ENCODE measurements around the gene CRYZL1.
A peak's percentile ranks its signal among the peaks of the same experiment; 100 is the strongest.
"Not testable (repeated sequence)": the region's sequence is repeated elsewhere in the genome, so short reads cannot be mapped to it uniquely, and the experiment has no call there.

Gene CRYZL1

DNA sequence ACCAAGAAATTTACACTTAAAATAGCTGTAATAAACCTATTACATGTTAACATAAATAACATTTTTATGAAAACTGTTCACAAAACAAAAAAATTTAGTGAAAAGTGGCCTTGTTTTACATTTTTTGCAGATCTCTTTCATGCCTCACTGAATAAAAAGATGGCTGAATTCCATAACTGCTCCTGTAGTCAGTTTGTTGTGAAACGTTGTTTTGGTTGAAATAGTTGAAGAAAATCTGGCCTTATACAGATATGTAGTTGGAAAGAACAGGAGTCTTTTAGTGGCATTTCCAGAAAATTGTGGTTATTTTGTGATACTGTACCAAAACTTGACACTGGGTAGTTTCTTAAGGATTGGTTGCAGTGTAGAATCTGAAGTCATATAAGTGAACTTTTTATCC lies 18.9 kb upstream of the CRYZL1 start:
- DNase-seq = no peak

- DNase-seq = no peak
These were observed 18.0 kb upstream of the CRYZL1 start for GRCh38 chr21:33659568-33659949.

- DNase-seq = no peak
These were observed 17.5 kb upstream of the CRYZL1 start for GRCh38 chr21:33658919-33659567.

DNA sequence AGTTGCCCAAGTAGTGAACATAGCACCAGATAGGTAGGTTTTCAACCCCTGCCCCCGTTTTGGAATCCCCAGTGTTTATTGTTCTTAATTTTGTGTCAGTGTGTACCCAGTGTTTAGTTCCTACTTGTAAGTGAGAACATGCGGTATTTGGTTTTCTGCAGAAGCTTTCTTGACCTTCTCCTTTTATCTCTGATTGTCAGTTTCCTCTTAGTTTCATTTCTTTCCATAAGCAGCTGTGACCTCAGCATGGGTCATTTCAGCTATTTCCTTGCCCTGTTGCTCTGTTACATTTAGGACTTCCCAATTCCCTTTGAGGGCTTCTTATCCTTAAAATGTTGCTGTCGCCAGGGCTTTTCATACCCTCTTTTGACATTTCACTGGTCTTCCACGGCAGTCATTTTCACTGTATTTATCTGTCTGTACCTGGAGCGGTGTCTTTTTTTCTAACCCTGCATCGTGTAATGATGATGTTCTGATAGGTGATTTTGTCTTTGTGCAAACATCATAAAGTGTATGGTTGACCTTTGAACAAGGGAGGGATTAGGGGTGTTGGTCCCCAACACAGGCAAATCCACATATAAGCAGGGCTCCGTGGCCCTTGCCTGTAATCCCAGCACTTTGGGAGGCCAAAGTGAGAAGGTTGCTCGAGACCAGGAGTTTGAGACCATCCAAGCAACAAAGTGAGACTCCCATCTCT lies 15.7 kb upstream of the CRYZL1 start:
- no peak for DNase-seq

GRCh38 chr21:33655588-33656221 lies 14.2 kb upstream of the CRYZL1 start:
- no peak for DNase-seq

- no peak for DNase-seq
These were observed 12.9 kb upstream of the CRYZL1 start for GRCh38 chr21:33654412-33654811.

GRCh38 chr21:33651965-33652680 lies 10.6 kb upstream of the CRYZL1 start:
- no peak for DNase-seq

DNA sequence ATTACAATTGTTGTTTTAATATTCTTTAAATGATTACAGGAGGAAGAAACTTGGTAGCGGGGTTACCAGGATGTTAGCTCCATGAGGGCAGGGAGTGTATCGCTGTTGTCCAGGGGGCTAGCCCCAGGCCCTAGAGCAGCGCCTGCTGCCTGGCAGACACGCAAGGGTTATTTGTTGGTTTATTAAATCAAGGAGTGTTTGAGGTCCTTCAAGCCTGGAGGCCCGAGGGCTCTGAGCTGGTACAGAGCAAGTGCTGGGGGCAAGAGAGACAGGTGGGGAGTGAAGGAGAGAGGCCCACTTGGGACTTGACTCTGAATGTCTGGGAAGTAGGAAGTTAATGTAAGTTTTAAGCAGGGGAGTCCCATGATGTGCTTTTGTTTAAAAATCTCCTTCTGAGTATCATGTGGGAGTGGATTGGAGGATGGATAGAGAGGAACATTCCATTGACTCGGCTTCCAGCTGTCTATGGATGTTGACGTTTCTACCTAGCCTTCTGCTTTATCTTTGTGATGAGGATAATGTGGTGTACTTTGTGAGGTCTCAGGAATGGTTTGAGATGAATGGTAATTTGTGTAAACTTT lies 9.5 kb upstream of the CRYZL1 start:
- no peak for DNase-seq

DNA sequence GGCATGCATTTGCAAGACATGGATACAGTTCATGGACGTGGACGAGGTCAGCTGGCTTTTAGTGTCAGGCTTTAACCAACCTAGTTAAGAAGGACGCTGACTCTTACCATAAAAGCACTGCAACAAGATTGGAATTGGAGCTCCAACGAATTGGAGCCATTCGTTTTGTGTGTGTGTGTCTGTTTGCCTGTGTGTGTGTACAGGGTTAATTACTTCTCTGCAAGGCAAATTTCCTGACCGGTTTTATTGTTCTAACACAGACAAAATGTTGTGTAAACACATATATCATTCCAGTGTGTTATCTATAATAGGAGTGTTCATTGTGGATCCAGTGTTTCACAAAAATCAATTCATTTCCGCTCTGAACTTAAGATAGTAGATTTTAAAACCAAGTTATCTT lies 8.7 kb upstream of the CRYZL1 start:
- DNase-seq = no peak

- no peak for DNase-seq
These were observed 7.0 kb upstream of the CRYZL1 start for GRCh38 chr21:33648555-33648954.

DNA sequence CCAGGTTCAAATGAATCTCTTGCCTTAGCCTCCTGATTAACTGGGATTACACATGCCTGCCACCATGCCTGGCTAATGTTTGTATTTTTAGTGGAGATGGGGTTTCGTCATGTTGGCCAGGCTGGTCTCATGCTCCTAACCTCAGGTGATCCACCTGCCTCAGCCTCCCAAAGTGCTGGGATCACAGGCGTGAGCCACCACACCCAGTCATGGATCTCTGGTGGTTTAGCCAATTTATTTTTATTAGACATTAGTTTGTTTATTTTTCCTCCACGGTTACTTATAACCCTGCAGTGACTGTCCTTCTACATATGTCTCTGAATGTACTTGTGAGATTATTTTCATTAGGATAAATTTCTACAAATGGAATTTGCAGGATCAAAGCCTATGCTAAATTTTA lies 6.0 kb upstream of the CRYZL1 start:
- DNase-seq = no peak

- no peak for DNase-seq
These were observed 4.2 kb upstream of the CRYZL1 start for GRCh38 chr21:33645730-33646129.

DNA sequence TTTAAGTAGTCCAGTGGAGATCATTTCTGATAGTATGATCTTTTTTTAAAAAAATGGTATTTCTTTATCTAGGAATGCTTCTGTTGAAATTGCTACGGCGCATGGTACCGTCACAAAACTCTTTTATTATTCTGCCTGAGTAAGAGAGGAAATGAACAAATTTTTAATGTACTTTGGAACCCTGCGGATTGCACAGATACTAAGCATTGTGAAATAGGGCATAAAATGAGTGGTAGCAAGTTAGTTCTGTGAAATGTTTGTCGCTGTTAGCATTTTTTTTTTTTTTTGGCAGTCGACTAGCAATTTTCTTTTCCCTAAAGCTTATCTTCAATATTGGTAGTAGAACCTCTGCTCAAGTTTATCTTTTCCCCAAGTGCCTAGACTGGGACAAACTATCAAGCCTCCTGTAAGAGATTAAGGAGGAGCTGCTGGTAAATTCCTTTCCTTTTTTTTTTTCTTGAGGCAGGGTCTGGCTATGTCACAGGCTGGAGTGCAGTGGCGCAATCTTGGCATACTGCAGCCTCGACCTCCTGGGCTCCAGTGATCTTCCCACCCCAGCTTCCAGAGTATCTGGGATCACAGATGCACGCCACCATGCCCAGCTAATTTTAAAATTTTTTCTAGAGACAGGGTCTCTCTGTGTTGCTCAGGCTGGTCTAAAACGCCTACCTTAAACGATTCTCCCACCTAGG lies 3.0 kb upstream of the CRYZL1 start:
- no peak for DNase-seq

DNA sequence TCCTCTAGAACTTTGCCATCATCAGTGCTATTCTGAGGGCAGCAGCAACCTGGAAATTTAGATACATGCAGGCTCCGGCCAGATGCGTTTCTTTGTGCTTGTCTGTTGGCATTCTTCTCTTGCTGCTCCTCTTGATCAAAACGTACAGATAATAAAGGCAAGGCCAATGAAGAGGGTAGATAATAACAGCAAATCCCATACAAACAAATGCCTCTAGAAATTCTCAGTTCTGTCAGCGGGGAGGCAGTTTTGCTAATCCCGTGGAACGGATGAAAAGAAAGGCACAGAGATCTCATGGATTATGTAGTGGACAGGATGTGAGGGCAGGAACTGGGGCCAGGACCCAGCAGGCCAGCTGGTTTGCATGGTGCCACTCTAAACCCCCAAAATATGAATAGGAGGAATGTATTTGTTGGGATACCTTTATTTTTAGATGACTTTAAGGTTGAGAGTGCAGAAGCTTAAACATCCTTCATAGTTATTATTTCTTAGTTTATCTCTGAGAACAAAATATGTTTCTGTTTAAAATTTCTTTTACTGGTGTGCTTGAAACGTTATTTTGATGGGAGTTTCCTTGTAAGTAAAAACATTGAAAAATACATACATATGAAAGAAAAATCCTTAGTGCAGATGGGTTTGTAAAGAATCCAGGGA lies 2.2 kb upstream of the CRYZL1 start:
- no peak for DNase-seq

DNA sequence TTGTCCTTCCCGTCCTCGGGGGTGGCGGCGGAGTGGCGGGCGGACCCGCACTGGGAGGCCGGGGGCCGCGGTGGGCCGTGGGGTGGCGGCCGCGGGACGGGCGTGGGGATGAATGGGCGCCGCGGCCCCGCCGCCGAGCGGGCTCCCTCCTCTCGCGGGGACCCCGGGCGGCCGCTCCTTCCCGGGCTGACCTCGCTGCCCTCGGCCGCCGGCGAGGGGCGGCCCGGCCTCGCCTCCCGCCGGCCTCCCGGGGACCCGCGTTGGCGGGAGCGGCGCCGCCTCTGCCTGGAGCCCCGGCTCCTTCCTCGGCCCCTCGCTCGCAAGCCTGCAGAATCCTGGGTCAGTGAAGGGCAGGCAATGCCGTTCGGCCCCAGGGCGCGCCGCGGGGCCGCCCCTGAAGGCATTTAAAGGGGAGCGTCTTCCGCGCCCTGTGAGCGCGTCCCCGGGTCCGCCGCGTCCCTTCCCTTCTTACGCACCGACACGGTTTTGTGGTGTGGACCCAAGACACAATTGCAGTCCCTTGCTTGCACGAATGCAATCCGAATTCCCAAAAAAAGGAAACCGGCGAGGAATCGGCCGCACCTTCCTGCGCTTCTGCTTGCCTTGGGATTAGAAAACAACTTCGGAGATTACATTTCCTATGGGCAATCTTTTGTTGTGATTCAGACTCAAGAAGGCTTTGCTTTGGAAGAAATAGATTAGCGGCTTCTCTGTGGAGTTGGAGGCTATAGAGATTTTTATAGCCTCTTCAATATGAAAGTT lies 1.5 kb upstream of the CRYZL1 start:
- peak; percentile 13 for DNase-seq

DNA sequence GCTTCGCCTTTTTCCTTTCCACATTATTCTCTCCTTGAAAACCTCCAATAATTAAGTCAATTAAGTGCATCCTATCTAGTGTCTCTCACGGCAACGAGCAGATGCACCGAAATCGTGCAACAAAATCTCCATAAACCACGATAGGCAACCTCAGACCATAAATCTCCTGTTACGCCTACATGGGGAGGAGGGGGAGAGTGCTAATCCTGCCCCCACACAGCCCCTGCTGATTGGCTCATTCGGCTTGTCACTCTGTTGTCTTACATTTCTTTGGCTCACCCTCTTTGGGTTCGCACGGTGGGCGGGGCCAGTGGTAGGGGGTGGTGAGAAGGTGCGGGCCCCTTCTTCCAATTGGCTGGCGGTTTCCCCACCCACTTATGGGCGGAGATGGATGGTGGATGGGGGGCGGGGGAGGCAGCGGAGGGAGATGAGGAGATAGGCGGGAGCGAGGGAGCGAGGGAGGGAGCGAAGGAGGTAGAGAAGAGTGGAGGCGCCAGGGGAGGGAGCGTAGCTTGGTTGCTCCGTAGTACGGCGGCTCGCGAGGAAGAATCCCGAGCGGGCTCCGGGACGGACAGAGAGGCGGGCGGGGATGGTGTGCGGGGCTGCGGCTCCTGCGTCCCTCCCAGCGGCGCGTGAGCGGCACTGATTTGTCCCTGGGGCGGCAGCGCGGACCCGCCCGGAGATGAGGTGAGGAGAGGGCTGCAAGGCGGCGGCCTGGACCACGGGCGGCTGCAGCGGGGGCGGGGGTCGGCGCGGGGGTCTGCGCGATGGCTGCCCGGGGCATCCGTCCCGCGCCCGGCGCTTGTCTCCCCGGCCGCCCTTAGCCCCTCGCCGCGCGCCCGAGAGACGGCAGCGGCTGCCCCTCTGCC lies 720 bp upstream of the CRYZL1 start, which contains the start of gene ITSN1:
Gene ITSN1 (plus strand): TSS at position 475 of the 869 bp plus-strand sequence. CDS start 76,328 bp downstream, outside the sequence.
- peak; percentile 100 for DNase-seq

DNA sequence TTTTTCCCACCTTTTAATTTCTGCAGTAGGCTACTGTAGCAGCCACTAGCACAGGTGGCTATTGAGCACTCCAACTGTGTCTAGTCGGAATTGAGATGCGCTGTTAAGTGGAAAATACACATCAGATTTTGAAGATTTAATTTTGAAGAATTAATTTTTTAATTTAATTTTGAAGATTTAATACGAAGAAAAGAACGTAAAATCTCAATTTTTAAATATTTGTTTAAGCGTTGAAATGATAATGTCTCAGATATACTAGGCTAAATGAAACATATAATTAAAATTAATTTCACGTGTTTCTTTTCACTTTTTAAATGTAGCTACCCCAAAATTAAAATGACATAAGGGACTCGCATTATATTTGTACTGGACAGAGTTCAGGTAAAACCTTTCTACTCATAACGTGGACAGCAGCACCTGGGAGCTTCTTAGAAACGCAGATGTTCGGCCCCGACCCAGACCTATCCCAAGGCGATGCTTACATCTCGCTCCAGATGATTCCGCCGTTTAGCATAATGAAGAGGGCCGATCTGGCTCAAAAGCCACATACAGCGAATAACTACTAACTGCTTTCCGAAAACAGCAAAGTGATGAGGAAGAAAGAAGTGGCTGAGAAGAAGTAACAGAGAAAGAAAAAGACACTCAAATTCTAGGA lies 717 bp downstream of the CRYZL1 start:
- peak; percentile 3 for DNase-seq

DNA sequence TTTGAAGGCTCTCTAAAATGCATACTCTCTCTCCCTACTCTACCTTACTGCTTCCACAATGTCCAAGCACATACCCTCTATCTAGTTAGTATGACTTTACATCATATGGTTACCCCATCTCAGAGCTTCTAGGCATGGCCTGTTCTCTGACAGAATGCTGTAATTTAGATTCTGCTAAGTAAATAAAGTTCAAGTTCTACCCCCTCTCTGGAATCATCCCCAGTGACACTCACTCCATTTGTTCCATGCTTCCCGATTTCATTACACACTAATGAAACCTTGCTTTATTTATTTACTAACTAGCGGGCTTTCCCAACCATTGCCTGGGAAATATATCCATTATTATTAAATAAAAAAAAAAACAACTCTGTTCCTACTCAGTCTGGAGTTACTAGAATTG lies 7.3 kb downstream of the CRYZL1 start:
- DNase-seq = no peak

- DNase-seq = not testable (repeated sequence)
These were observed 15.4 kb downstream of the CRYZL1 start for GRCh38 chr21:33626151-33626550.

DNA sequence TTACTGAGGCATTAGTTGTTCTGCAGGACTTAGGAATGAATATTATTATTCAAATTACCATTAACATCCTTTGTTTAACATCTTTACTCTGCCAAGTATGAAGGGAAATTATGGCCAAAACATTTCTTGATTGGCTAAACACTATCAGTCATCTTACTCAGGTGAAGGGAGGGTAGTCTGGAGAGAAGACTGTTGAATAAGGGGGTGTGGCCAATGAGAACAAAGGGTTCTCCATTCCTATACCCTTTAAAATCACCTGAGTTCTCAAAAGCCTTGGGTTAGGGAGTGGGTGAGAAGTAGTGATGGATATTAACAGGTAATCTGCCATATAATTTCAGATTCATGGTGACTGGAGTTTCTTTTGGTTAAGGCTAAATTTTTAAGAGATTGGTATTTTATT lies 19.3 kb downstream of the CRYZL1 start:
- no peak for DNase-seq
